Activated CD4-positive, alpha-beta T cell treated with anti-CD3 and anti-CD28 coated beads, Interleukin-2, amount 50 U/mL, for 24 hours (primary cell): ENCODE measurements around the gene PSME3.
"Not testable (repeated sequence)": the region's sequence is repeated elsewhere in the genome, so short reads cannot be mapped to it uniquely, and the experiment has no call there.

Source experiments
- DNase-seq, 2 donors: peaks; one replicate each; pipeline ENCODE4 v3.0.0-alpha.2; 2020; ENCODE audit warnings: low read depth in 1 of 2, low spot score in 1 of 2

The PSME3 gene

DNA sequence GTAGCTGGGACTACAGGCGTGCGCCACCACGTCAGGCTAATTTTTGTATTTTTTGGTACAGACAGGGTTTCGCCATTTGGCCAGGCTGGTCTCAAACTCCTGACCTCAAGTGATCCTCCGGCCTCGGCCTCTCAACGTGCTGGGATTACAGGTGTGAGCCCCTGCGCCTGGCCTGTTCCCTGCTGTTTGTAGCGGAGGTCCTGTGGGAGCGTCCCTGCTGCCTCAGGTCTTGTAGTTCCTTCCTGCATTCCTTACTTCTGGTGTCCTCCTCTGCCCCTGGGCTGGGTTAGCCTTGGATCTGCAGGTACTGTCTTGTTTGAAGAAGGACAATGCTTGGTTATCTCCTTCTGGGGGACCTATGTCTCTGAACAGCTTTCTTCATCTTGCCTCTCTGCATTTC, 43.8 kb downstream of the PSME3 start:
- DNase-seq = no peak

DNA sequence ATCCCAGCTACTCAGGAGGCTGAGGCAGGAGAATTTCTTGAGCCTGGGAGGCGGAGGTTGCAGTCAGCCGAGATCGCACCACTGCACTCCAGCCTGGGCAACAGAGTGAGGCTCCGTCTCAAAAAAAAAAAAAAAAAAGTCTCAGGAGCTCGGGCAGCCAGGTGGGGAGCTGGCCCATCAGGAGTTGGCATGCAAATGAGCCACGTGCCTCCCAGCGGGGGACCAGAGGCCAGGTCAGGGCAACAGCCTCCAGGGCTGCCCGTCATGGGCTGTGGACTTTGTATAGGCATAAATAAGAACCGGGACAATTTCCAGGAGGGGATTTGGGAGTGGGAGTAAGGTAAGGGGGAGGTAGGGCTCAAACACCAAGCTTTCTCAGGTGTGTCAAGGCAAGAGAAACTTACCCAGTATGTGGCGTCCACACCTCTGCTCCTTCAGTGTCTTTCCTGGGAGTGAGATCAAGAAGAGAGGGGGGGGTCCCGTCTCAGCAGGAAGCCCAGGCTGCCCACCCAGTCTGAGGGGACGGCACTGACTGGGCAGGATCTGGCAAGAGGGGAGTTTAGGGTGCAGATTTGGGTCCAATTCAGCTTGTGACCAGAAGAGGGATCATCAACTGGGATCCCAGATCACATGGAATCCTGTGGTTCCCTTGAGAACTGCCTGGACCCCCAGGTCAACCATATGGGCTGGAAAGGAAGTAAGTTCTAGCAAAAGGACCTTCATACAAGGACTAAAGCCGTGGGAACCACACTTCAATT, 45.1 kb downstream of the PSME3 start:
- no peak for DNase-seq

DNA sequence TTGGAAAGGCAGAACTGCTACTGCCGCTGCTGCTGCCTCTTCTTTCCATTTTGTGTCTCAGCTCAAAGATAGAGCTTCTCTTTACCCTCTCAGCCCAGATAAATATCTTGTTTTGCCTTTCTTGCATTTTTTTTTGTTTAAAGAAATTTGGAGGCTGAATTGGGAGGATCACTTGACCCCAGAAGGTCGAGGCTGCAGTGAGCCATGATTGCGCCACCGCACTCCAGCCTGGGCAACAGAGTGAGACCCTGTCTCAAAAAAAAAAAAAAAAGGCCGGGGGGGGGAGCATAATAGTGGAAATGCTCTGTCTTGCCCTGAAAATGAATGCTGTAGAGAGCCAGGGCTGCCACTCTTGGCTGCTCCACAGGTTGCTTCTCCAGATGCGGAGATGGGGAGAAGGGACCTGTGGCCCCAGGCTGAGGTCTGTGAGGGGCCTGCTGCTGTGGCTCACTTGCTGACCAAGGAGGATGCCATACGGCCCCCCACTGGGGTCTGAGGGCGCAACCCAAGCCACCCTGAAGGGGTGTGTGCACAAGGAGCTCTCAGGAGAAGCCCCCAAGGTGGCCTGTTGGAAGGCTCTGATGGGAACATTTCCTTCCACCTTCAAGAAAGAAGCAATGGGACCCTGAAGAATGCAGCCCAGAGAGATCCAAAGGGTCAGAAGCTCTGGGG, 45.9 kb downstream of the PSME3 start:
- no peak for DNase-seq

DNA sequence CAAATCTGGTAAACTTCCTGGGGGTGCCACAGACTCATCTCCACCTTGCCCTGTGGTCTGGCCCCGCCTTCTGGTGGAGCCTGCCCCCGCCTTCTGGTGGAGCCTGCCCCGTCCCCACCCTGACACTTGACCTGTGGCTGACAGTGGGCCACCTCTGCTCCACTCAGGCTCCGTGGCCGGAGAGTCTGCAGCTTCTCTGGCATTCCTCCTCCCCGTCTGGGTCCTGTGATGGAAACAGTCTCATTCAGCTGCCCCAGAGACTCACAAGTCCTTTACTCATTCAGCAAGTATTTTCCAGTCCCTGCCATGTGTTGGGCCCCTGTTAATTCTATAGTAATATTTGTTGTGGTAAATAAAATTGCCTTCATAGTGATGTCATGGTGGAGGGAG, 46.4 kb downstream of the PSME3 start:
- DNase-seq = no peak

DNA sequence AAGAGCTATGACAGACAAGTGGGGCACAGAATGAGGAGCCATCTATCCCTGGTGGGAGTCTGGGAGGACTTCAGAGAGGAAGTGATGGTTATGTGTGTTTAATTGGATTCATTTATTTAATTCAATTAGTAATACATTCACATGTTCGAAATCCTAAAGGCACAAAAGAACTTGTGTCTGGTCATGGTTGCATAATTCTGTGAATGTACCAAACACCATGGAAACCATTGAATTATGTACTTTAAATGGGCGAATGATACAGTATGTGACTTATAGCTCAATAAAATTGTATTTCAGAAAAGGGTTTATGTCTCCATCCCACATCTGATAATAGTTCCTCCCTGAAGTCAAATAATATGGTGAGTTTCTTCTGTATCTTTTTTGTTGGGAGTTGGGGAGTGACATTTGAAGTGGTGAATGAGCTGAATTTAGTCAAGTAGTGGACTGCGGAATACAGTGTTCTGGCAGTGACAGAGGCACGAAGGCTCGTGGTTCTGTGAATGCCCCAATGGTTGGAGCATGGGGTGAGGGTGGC, 47.6 kb downstream of the PSME3 start:
- no peak for DNase-seq

GRCh38 chr17:42881706-42882105, 48.5 kb downstream of the PSME3 start:
- not testable (repeated sequence) for DNase-seq

DNA sequence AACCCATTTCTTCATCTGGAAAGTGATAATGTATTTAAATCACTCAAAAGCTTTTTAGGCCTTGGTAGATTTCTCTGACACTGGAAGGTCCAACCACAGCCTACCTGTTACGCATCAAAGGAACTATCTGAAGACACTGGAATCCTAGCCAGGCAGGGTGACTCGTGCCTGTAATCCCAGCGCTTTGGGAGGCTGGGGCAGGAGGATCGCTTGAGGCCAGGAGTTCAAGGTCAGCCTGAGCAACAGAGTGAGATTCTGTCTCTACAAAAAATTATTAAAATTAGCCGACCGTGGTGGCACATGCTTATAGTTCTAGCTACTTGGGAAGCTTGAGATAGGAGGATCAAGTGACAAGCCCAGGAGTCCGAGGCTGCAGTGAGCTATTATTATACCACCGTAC, 49.0 kb downstream of the PSME3 start:
- DNase-seq = no peak

GRCh38 chr17:42883802-42884558, 50.8 kb downstream of the PSME3 start:
- DNase-seq = no peak

DNA sequence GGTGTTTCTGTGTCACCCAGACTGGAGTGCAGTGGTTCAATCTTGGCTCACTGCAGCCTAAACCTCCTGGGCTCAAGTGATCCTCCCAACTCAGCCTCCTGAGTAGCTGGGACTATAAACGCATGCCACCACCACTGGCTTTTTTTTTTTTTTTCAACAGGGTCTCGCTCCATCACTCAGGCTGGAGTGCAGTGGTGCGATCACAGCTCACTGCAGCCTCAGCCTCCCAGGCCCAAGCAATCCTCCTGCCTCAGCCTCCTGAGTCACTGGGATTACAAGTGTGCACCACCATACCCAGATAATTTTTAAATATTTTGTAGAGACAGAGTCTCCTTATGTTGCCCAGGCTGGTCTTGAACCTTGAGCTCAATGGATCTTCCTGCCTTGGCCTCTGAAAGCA, 52.6 kb downstream of the PSME3 start:
- not testable (repeated sequence) for DNase-seq

- no peak for DNase-seq
These were observed 53.3 kb downstream of the PSME3 start for GRCh38 chr17:42886283-42887176.

DNA sequence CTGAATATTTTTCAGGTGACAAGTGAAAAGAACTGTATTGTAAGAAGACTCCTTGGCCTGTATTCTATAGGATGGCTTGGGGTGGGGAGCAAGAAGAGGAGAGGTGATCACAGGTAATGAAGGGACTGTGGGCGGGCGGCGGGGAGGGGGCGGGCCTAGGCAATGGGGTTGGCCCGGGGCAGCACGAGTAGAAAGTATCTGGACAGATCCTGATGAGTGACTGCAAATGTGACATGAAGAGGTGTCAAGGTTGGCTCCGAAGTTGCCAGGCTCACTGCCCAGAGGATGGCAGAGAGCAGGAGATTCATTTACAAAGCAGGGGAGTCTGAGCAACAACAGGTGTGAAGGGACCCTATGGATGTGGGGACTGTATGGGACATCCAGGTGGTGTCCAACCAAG, 56.6 kb downstream of the PSME3 start:
- no peak for DNase-seq

- DNase-seq = no peak
These were observed 58.4 kb downstream of the PSME3 start for GRCh38 chr17:42891539-42892152.

DNA sequence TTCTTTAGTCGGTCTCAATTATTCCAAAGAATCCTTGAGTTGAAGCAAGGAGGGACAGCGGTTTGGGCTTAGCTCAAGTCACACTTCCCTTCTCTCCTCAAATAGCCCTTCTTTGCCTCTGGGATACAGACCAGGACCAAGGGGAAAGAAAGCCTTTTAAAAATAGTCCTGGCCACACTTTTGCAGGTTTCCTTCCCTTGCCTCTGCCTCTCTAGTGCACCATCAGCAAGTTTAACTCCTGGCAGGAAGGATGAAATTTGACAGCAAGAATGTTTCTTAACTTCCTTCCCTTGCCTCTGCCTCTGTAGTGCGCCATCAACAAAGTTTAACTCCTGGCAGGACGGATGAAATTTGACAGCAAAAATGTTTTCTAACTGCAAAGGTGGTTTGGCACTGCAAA, 60.2 kb downstream of the PSME3 start:
- no peak for DNase-seq
